HepG2 (cell line): ENCODE data around the gene MTA2. TPM values are rescaled to one million over a fixed set of nuclear protein-coding genes. Genes with fewer than 3 reads are reported as not detected.

ENCODE experiments used
- BCL6 ChIP-seq: IDR thresholded peaks from 2 replicates; pipeline ENCODE4 v1.6.1; 2016; ENCODE audit warnings: missing genetic modification reagents, missing compliant biosample characterization
- CHCHD3 ChIP-seq: sonication (generic); formaldehyde crosslinking; IDR thresholded peaks from 2 replicates; pipeline ENCODE4 v1.8.0; 2022; ENCODE audit warnings: mild to moderate bottlenecking, missing genetic modification reagents, moderate library complexity
- FOSL2 ChIP-seq: sonication (generic); formaldehyde crosslinking; IDR thresholded peaks from 2 replicates; pipeline ENCODE4 v1.4.0; 2020; ENCODE audit warnings: missing genetic modification reagents
- HNRNPLL ChIP-seq: fragments of 200-400 bp; formaldehyde crosslinking; IDR thresholded peaks from 2 replicates; pipeline ENCODE4 v1.6.1; 2017; ENCODE audit warnings: mild to moderate bottlenecking, low read depth, low read length; ENCODE audit not compliant: poor library complexity, severe bottlenecking
- IRX3 ChIP-seq: sonication (generic); formaldehyde crosslinking; IDR thresholded peaks from 2 replicates; pipeline ENCODE4 v1.8.1; 2023; ENCODE audit warnings: mild to moderate bottlenecking, low read depth, missing genetic modification reagents, borderline replicate concordance
- JUNB ChIP-seq: sonication (generic); formaldehyde crosslinking; IDR thresholded peaks from 2 replicates; pipeline ENCODE4 v1.8.0; 2022; ENCODE audit warnings: missing genetic modification reagents, mild to moderate bottlenecking, borderline replicate concordance
- KDM3A ChIP-seq: IDR thresholded peaks from 2 replicates; pipeline ENCODE4 v1.6.1; 2018; ENCODE audit warnings: low read depth, missing compliant biosample characterization
- MATR3 ChIP-seq: sonication (generic); formaldehyde crosslinking; IDR thresholded peaks from 2 replicates; pipeline ENCODE4 v1.4.0; 2020; ENCODE audit warnings: missing genetic modification reagents
- MBNL3 ChIP-seq: fragments of 250-450 bp; sonication (Bioruptor Pico); conservative IDR thresholded peaks from 2 replicates; pipeline ENCODE4 v1.8.0; 2022; ENCODE audit warnings: mild to moderate bottlenecking, inconsistent platforms
- MED13 ChIP-seq: sonication (generic); formaldehyde crosslinking; IDR thresholded peaks from 2 replicates; pipeline ENCODE4 v1.5.0; 2020; ENCODE audit warnings: missing genetic modification reagents
- NFE2L1 ChIP-seq: sonication (generic); formaldehyde crosslinking; IDR thresholded peaks from 2 replicates; pipeline ENCODE4 v1.4.0; 2020; ENCODE audit warnings: missing genetic modification reagents, mild to moderate bottlenecking, borderline replicate concordance
- RFX1 ChIP-seq: fragments of 450-650 bp; IDR thresholded peaks from 2 replicates; pipeline ENCODE4 v1.6.1; 2017
- SMC3 ChIP-seq: IDR thresholded peaks from 2 replicates; pipeline ENCODE4 v1.6.1; 2011; ENCODE audit warnings: low read length, improper control_type of control experiment
- SP5 ChIP-seq: IDR thresholded peaks from 2 replicates; pipeline ENCODE4 v1.6.1; 2016; ENCODE audit warnings: low read depth, borderline replicate concordance
- THAP11 ChIP-seq: IDR thresholded peaks from 2 replicates; pipeline ENCODE4 v1.6.1; 2016; ENCODE audit warnings: missing biosample characterization, missing genetic modification reagents
- ZBTB26 ChIP-seq: IDR thresholded peaks from 2 replicates; pipeline ENCODE4 v1.6.1; 2016; ENCODE audit warnings: missing compliant biosample characterization, missing genetic modification reagents, borderline replicate concordance
- ZFP1 ChIP-seq: IDR thresholded peaks from 2 replicates; pipeline ENCODE4 v1.6.1; 2016
- ZNF460 ChIP-seq: sonication (generic); formaldehyde crosslinking; IDR thresholded peaks from 2 replicates; pipeline ENCODE4 v1.5.1; 2020; ENCODE audit warnings: missing genetic modification reagents, mild to moderate bottlenecking, borderline replicate concordance
- ZNF503 ChIP-seq: sonication (generic); formaldehyde crosslinking; IDR thresholded peaks from 2 replicates; pipeline ENCODE4 v1.4.0; 2020; ENCODE audit warnings: missing genetic modification reagents
- ZNF547 ChIP-seq: sonication (generic); formaldehyde crosslinking; IDR thresholded peaks from 2 replicates; pipeline ENCODE4 v1.5.1; 2020; ENCODE audit warnings: mild to moderate bottlenecking, missing genetic modification reagents
- ZNF720 ChIP-seq: sonication (generic); formaldehyde crosslinking; IDR thresholded peaks from 2 replicates; pipeline ENCODE4 v1.4.0; 2020; ENCODE audit warnings: missing genetic modification reagents
- ZNF777 ChIP-seq: sonication (generic); formaldehyde crosslinking; IDR thresholded peaks from 2 replicates; pipeline ENCODE4 v1.4.0; 2020; ENCODE audit warnings: missing genetic modification reagents
- ZXDC ChIP-seq: sonication (generic); formaldehyde crosslinking; IDR thresholded peaks from 2 replicates; pipeline ENCODE4 v1.5.0; 2020; ENCODE audit warnings: mild to moderate bottlenecking, missing genetic modification reagents
- polyA plus RNA-seq, 8 experiments: library from polyadenylated mRNA; depleted of rRNA in 3 of 8; stranded (reverse) in 7 of 8; unstranded in 1 of 8; fragments of >200 nt; fragmentation: Illumina TruSeq in 4 of 8; extraction: Trizol in 4 of 8; gene quantifications; 2 replicates each; pipeline versions ENCODE4 v1.2.1 to v1.2.3, GENCODE V29; 2011 to 2016; ENCODE audit warnings: low read depth in 4 of 8, missing spikeins in 1 of 8, mixed read lengths in 1 of 8; ENCODE audit not compliant: insufficient read depth in 1 of 8
- total RNA-seq, 5 experiments: library from RNA; depleted of rRNA; stranded (reverse); fragments of >200 nt; fragmentation: Illumina TruSeq; extraction: Trizol; gene quantifications; 2 replicates each; pipeline ENCODE4 v1.2.3, GENCODE V29; 2016; ENCODE audit warnings: low read depth in 1 of 5
- TF ChIP-seq, protein P1 (sequence below): IDR thresholded peaks from 2 replicates; pipeline ENCODE4 v1.6.1; 2016; ENCODE audit warnings: missing compliant biosample characterization, missing genetic modification reagents, borderline replicate concordance

MTA2 gene
- total and polyA plus RNA-seq, 2 of the 13 experiments (the other 11 are each of a cell fraction or from before 2014, with no cell fraction given), result 14.0 to 70.0 TPM

- TF ChIP-seq IRX3 (CRISPR knock-in tag), result no peak
- no peak for TF ChIP-seq ZNF720
- TF ChIP-seq SP5 (CRISPR knock-in tag), result peak; percentile 82; the same call in 1 of the 2 replicates
- TF ChIP-seq ZXDC (CRISPR knock-in tag), result 0 out of 2 replicates have a peak, but pooled peaks have one; percentile 6
- TF ChIP-seq, protein P1, sequence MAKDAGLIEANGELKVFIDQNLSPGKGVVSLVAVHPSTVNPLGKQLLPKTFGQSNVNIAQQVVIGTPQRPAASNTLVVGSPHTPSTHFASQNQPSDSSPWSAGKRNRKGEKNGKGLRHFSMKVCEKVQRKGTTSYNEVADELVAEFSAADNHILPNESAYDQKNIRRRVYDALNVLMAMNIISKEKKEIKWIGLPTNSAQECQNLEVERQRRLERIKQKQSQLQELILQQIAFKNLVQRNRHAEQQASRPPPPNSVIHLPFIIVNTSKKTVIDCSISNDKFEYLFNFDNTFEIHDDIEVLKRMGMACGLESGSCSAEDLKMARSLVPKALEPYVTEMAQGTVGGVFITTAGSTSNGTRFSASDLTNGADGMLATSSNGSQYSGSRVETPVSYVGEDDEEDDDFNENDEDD (CRISPR knock-in tag), result peak; percentile 48; the same call in 1 of the 2 replicates
- no peak for TF ChIP-seq MATR3 (CRISPR knock-in tag)
- peak; percentile 88; the same call in 1 of the 2 replicates for TF ChIP-seq ZNF547 (CRISPR knock-in tag)
- TF ChIP-seq HNRNPLL, result peak; percentile 64
- TF ChIP-seq MBNL3 (CRISPR knock-in tag), result no peak
- TF ChIP-seq KDM3A (CRISPR knock-in tag), result peak; percentile 72
- peak; percentile 44; the same call in 1 of the 2 replicates for TF ChIP-seq ZFP1
- TF ChIP-seq ZBTB26 (CRISPR knock-in tag), result 0 out of 2 replicates have a peak, but pooled peaks have one; percentile 36
- TF ChIP-seq BCL6 (CRISPR knock-in tag), result 0 out of 2 replicates have a peak, but pooled peaks have one; percentile 27
- TF ChIP-seq ZNF460, result peak; percentile 73; the same call in 1 of the 2 replicates
- TF ChIP-seq ZNF777 (CRISPR knock-in tag), result peak; percentile 69
- 0 out of 2 replicates have a peak, but pooled peaks have one; percentile 24 for TF ChIP-seq ZNF503 (CRISPR knock-in tag)
- peak; percentile 89 for TF ChIP-seq FOSL2 (CRISPR knock-in tag)
- peak; percentile 43; the same call in 1 of the 2 replicates for TF ChIP-seq MED13 (CRISPR knock-in tag)
- TF ChIP-seq THAP11 (CRISPR knock-in tag), result no peak; the same call in 1 of the 2 replicates
- no peak for TF ChIP-seq RFX1
- TF ChIP-seq NFE2L1 (CRISPR knock-in tag), result 0 out of 2 replicates have a peak, but pooled peaks have one; percentile 27
- TF ChIP-seq JUNB (CRISPR knock-in tag), result peak; percentile 50; the same call in 1 of the 2 replicates
- TF ChIP-seq SMC3, result no peak
- 0 out of 2 replicates have a peak, but pooled peaks have one; percentile 87 for TF ChIP-seq CHCHD3
Observed at GRCh38 chr11:62545437-62546243, 56.0 kb downstream of the MTA2 start (continued).
